Immature natural killer cell (primary cell): ENCODE measurements around the gene ODAD4. TPM values are rescaled to one million over a fixed set of nuclear protein-coding genes. Genes with fewer than 3 reads are reported as not detected.
"Not testable (repeated sequence)": the region's sequence is repeated elsewhere in the genome, so short reads cannot be mapped to it uniquely, and the experiment has no call there.

ENCODE experiments used
- DNase-seq, 3 donors: peaks; one replicate each; pipeline ENCODE4 v3.0.0; 2022; ENCODE audit warnings: mixed read lengths in 1 of 3
- H3K27ac Mint-ChIP-seq, 6 donors: one replicate each; pipeline ENCODE4 v1.8.0; 2020; ENCODE audit warnings: mixed read lengths in 6 of 6, mild to moderate bottlenecking in 5 of 6, inconsistent platforms in 4 of 6, moderate library complexity in 3 of 6
- H3K27me3 Mint-ChIP-seq, 3 donors: one replicate each; pipeline ENCODE4 v1.8.0; 2020 to 2021; ENCODE audit warnings: low read depth in 3 of 3, mild to moderate bottlenecking in 3 of 3, mixed read lengths in 3 of 3, moderate library complexity in 3 of 3, inconsistent platforms in 1 of 3
- H3K36me3 Mint-ChIP-seq, 3 donors: one replicate each; pipeline ENCODE4 v1.8.0; 2020; ENCODE audit warnings: mixed read lengths in 3 of 3, inconsistent platforms in 2 of 3, mild to moderate bottlenecking in 2 of 3
- H3K4me1 Mint-ChIP-seq, 2 donors: one replicate each; pipeline ENCODE4 v1.8.0; 2020; ENCODE audit warnings: inconsistent platforms in 2 of 2, mild to moderate bottlenecking in 2 of 2, mixed read lengths in 2 of 2, moderate library complexity in 1 of 2
- H3K4me3 Mint-ChIP-seq, 5 donors: one replicate each; pipeline ENCODE4 v1.8.0; 2020; ENCODE audit warnings: mild to moderate bottlenecking in 5 of 5, mixed read lengths in 5 of 5, inconsistent platforms in 3 of 5, moderate library complexity in 3 of 5
- H3K9me3 Mint-ChIP-seq, 6 donors: one replicate each; pipeline ENCODE4 v1.8.0; 2020; ENCODE audit warnings: mild to moderate bottlenecking in 6 of 6, mixed read lengths in 6 of 6, inconsistent platforms in 4 of 6, moderate library complexity in 3 of 6
- polyA plus RNA-seq, 3 donors: library from polyadenylated mRNA; unstranded; fragments of 300-500 nt; fragmentation: Illumina TruSeq; gene quantifications; one replicate each; pipeline ENCODE4 v1.2.3, GENCODE V29; 2021

Gene ODAD4
- polyA plus RNA-seq, 3 donors from 2014 or later: 0.15 to 0.38 TPM; not detected in 1

DNA sequence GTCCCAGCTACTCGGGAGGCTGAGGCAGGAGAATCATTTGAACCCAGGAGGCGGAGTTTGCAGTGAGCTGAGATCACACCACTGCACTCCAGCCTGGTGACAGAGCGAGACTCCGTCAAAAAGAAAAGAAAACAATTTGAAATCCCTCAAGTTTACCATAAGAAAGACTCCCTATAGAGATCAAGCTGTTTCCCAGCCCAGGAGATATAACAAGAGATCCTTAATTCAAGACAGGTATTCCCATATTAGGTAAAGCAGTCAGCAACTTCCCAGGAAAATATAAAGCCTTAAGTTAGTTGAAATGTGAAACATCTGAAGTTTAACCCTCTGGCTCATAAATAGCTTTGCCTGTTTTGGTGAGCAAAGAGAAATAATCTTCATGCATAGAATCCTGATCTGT, 81.9 kb downstream of the ODAD4 start:
- not testable (repeated sequence) for H3K9me3 Mint-ChIP-seq, H3K4me3 Mint-ChIP-seq, H3K36me3 Mint-ChIP-seq, DNase-seq
- H3K4me1 Mint-ChIP-seq: peaks cover 72 to 77% of the 10 kb centered on the region in 2 donors
- peaks cover 9 to 18% (median 12%) of the 10 kb centered on the region in 3 donors for H3K27me3 Mint-ChIP-seq
- H3K27ac Mint-ChIP-seq: peak overlapping the region in 1 of 6 donors; percentile 17

DNA sequence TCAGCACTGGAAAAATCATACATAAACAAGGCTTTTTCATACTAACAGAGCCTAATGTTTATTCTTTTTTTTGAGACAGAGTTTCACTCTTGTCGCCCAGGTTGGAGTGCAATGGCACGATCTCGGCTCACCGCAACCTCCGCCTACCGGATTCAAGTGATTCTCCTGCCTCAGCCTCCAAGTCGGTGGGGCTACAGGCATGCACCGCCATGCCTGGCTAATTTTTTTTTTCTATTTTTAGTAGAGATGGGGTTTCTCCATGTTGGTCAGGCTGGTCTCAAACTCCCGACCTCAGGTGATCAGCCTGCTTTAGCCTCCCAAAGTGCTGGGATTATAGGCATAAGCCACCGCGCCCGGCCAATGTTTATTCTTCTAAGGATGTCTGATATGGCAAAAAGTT, 83.3 kb downstream of the ODAD4 start:
- H3K4me1 Mint-ChIP-seq: peaks cover 83 to 89% of the 10 kb centered on the region in 2 donors
- H3K27ac Mint-ChIP-seq: peak overlapping the region in 2 of 6 donors; percentile 23 to 40
- H3K4me3 Mint-ChIP-seq: peak overlapping the region in 1 of 5 donors; percentile 8
- H3K36me3 Mint-ChIP-seq, DNase-seq, H3K9me3 Mint-ChIP-seq: not testable (repeated sequence)
- peaks cover 9 to 18% (median 12%) of the 10 kb centered on the region in 3 donors for H3K27me3 Mint-ChIP-seq

Other genes starting within 250 kb of the ODAD4 start
- gene EIF1, start 241.7 kb upstream of the ODAD4 start, polyA plus RNA-seq: 1,000 to 10,000 TPM in 1 of 3 donors, 100 to 1,000 TPM in 2; 639 to 1,260 (median 915) TPM
- gene GAST, start 218.3 kb upstream of the ODAD4 start, polyA plus RNA-seq: not detected
- gene HAP1, start 196.0 kb upstream of the ODAD4 start, polyA plus RNA-seq: not detected
- gene JUP, start 143.9 kb upstream of the ODAD4 start, polyA plus RNA-seq: under 1 TPM in 2 of 3 donors, not detected in 1; 0.61 to 0.76 TPM
- gene P3H4, start 118.7 kb upstream of the ODAD4 start, polyA plus RNA-seq: 10 to 100 TPM in 1 of 3 donors, 1 to 10 TPM in 2; 6.7 to 11.2 (median 9.8) TPM
- gene FKBP10, start 117.6 kb upstream of the ODAD4 start, polyA plus RNA-seq: under 1 TPM in 2 of 3 donors, not detected in 1; 0.43 to 0.71 TPM
- 10 to 100 TPM in 2 of 3 donors, 1 to 10 TPM in 1; 6.4 to 24.6 (median 13.7) TPM for gene NT5C3B, start 94.4 kb upstream of the ODAD4 start, polyA plus RNA-seq
- gene KLHL10, start 92.8 kb upstream of the ODAD4 start, polyA plus RNA-seq: under 1 TPM in 1 of 3 donors, not detected in 2; 0.15 TPM
- gene KLHL11, start 65.2 kb upstream of the ODAD4 start, polyA plus RNA-seq: 1 to 10 TPM; 5.9 to 6.4 (median 5.9) TPM
- gene ACLY, start 11.7 kb upstream of the ODAD4 start, polyA plus RNA-seq: 10 to 100 TPM; 46.9 to 99.2 (median 49.3) TPM
- 10 to 100 TPM; 22.8 to 56.3 (median 44.1) TPM for gene CNP, start 36.2 kb downstream of the ODAD4 start, polyA plus RNA-seq
- gene DNAJC7, start 86.8 kb downstream of the ODAD4 start, polyA plus RNA-seq: 10 to 100 TPM; 54.1 to 94.0 (median 55.8) TPM
- gene NKIRAS2, start 89.5 kb downstream of the ODAD4 start, polyA plus RNA-seq: 10 to 100 TPM; 21.5 to 33.6 (median 32.6) TPM
- under 1 TPM in 2 of 3 donors, not detected in 1; 0.19 to 0.21 TPM for gene C17orf113, start 120.0 kb downstream of the ODAD4 start, polyA plus RNA-seq
- gene ZNF385C, start 167.9 kb downstream of the ODAD4 start, polyA plus RNA-seq: under 1 TPM in 1 of 3 donors, not detected in 2; 0.44 TPM
- 10 to 100 TPM in 1 of 3 donors, 1 to 10 TPM in 2; 3.0 to 14.3 (median 9.8) TPM for gene DHX58, start 182.1 kb downstream of the ODAD4 start, polyA plus RNA-seq
- gene KAT2A, start 190.8 kb downstream of the ODAD4 start, polyA plus RNA-seq: 1 to 10 TPM; 2.9 to 4.3 (median 3.5) TPM
- gene HSPB9, start 192.2 kb downstream of the ODAD4 start, polyA plus RNA-seq: under 1 TPM in 1 of 3 donors, not detected in 2; 0.11 TPM
- gene RAB5C, start 224.4 kb downstream of the ODAD4 start, polyA plus RNA-seq: 100 to 1,000 TPM; 120 to 152 (median 133) TPM